GM12892 (cell line): ENCODE data around the gene KLHL40.

Experiments used
- POLR2A ChIP-seq: IDR thresholded peaks from 2 replicates; pipeline ENCODE4 v1.6.1; 2011; ENCODE audit warnings: low read depth, low read length, control low read depth
- POLR2AphosphoS5 ChIP-seq: IDR thresholded peaks from 2 replicates; pipeline ENCODE4 v1.6.1; 2011; ENCODE audit warnings: low read depth, low read length, control low read depth
- TAF1 ChIP-seq: IDR thresholded peaks from 2 replicates; pipeline ENCODE4 v1.6.1; 2011; ENCODE audit warnings: low read depth, mild to moderate bottlenecking, control low read depth, low read length, borderline replicate concordance

DNA sequence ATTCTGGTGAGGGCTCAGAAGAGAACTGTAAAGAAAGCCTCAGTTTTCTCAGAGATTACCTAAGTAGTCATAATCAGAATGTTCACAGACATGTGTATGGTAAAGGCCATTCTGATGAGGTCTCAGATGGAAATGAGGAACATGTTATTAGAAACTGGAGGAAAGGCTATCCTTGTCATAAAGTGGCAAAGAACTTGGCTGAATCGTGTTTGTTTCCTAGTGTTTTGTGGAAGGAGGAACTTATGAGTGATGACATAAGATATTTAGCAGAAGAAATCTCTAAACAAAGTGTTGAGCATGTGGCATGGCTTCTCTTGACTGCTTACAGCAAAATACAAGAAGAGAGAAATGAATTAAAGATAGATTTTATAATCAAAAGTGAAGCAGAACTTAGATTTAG is 12.8 kb upstream of the KLHL40 start:
- no peak for TF ChIP-seq POLR2A
- no peak for TF ChIP-seq POLR2AphosphoS5
- no peak for TF ChIP-seq TAF1
